ENCODE data around the gene C2CD2.

Gene C2CD2

DNA sequence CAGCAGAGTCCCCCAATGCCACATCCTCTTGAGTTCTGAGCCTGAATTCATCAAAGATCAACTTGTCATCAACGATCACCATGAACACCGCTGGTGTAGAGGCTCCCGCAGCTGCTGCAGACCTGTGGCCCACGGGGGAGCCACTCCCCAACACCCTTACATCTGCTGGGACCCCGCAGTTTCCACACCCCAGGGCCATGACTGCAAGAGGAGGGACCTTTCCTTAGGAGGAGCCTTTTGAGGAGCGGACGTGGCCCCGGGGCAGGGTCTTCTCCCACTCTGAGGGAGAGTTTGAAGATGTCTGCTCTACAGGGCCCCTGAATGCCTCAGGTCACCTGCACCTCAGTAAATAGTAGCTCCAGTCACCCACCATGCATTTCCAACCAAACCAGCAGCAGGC is 77.4 kb downstream of the C2CD2 start:
- no peaks in the 10 kb centered on the region for H4K20me1 ChIP-seq (ENCODE audit: insufficient read depth, low read length, poor library complexity, severe bottlenecking)
- H2AFZ ChIP-seq (ENCODE audit: low read length) = no peak overlapping the region
- H3K27me3 ChIP-seq (ENCODE audit: insufficient read depth, low read length, poor library complexity, severe bottlenecking) = no peaks in the 10 kb centered on the region
- peaks cover 40% of the 10 kb centered on the region for H3K4me1 ChIP-seq (ENCODE audit: insufficient read depth, low read length, poor library complexity, severe bottlenecking)
- H3K4me3 ChIP-seq (ENCODE audit: low read length, poor library complexity, severe bottlenecking) = peak overlapping the region; percentile 83
- no peaks in the 10 kb centered on the region for H3K9me3 ChIP-seq (ENCODE audit: insufficient read depth, low read depth, low read length)
- H3K9ac ChIP-seq (ENCODE audit: low read depth, low read length, poor library complexity, severe bottlenecking) = no peak overlapping the region
- no peaks in the 10 kb centered on the region for H3K36me3 ChIP-seq (ENCODE audit: insufficient read depth, low read length)
- no peak for TF ChIP-seq EZH2phosphoT487 (IDR thresholded peaks at IDR 0.05; ENCODE audit: borderline replicate concordance)
- TF ChIP-seq, protein P1, sequence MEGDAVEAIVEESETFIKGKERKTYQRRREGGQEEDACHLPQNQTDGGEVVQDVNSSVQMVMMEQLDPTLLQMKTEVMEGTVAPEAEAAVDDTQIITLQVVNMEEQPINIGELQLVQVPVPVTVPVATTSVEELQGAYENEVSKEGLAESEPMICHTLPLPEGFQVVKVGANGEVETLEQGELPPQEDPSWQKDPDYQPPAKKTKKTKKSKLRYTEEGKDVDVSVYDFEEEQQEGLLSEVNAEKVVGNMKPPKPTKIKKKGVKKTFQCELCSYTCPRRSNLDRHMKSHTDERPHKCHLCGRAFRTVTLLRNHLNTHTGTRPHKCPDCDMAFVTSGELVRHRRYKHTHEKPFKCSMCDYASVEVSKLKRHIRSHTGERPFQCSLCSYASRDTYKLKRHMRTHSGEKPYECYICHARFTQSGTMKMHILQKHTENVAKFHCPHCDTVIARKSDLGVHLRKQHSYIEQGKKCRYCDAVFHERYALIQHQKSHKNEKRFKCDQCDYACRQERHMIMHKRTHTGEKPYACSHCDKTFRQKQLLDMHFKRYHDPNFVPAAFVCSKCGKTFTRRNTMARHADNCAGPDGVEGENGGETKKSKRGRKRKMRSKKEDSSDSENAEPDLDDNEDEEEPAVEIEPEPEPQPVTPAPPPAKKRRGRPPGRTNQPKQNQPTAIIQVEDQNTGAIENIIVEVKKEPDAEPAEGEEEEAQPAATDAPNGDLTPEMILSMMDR (conservative IDR thresholded peaks at IDR 0.05; ENCODE audit: low read length) = no peak
- H3K4me2 ChIP-seq (ENCODE audit: low read depth, low read length, poor library complexity, severe bottlenecking) = peak overlapping the region; percentile 78
- H3K9me2 ChIP-seq (replicated peaks; ENCODE audit: low read depth, low read length) = no peaks in the 10 kb centered on the region
- H3F3A ChIP-seq (ENCODE audit: low read depth) = no peaks in the 10 kb centered on the region
- peaks cover 81% of the 10 kb centered on the region for H3K79me2 ChIP-seq (ENCODE audit: insufficient read depth, low read length)

DNA sequence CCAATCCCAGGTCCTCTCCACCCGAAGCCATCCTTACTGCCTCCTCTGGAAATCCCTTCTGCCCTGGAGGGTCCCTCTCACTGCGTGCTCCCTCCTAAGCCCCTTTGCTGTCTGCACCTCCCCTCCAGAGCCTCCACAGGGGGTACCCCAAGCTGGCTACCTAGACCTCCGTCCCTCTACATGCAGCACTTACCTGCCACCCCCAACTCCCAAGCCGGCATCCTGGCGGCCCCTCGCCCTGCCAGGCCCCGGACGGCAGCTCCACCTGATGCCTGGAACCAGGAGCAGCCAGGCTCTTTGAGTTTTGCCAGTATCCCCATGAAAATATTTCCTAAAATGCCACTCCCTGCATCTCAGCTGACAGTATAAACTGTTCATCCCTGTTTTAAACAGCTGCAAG is 78.7 kb downstream of the C2CD2 start:
- no peaks in the 10 kb centered on the region for H4K20me1 ChIP-seq (ENCODE audit: insufficient read depth, low read length, poor library complexity, severe bottlenecking)
- H3K9ac ChIP-seq (ENCODE audit: low read depth, low read length, poor library complexity, severe bottlenecking) = no peak overlapping the region

DNA sequence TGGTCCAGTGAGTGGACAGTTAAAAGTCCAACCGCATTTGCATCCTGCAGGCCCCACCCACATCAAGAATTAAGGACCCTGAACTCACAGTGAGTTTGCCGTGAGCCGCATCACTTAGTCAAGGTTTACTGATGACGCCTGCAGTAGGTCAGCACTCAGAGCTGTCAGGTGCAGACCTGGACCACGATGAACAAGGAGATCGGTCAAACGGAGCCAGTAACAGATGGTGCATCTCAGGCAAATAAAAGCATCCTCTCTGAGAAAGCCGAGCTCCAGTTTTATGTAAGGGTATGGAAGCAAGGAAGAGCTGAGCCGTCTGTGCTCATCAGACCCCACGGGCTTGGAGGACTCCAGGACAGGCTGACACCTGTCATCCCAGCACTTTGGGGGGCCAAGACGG is 79.2 kb downstream of the C2CD2 start:
- Histone ChIP-seq H3K9ac (ENCODE audit: low read depth, low read length, poor library complexity, severe bottlenecking) (no peak overlapping the region), H2AFZ (ENCODE audit: low read length) (no peak overlapping the region), H3K4me2 (ENCODE audit: low read depth, low read length, poor library complexity, severe bottlenecking) (no peak overlapping the region), H3K4me1 (ENCODE audit: insufficient read depth, low read length, poor library complexity, severe bottlenecking) (peaks cover 31% of the 10 kb centered on the region), H3K9me2 (replicated peaks; ENCODE audit: low read depth, low read length) (no peaks in the 10 kb centered on the region), H3K36me3 (ENCODE audit: insufficient read depth, low read length) (no peaks in the 10 kb centered on the region), H3K27me3 (ENCODE audit: insufficient read depth, low read length, poor library complexity, severe bottlenecking) (no peaks in the 10 kb centered on the region), H4K20me1 (ENCODE audit: insufficient read depth, low read length, poor library complexity, severe bottlenecking) (no peaks in the 10 kb centered on the region), H3K4me3 (ENCODE audit: low read length, poor library complexity, severe bottlenecking) (no peak overlapping the region), H3F3A (ENCODE audit: low read depth) (no peaks in the 10 kb centered on the region), H3K79me2 (ENCODE audit: insufficient read depth, low read length) (peaks cover 71% of the 10 kb centered on the region), H3K9me3 (ENCODE audit: insufficient read depth, low read depth, low read length) (no peaks in the 10 kb centered on the region)
- TF ChIP-seq, protein P1 (conservative IDR thresholded peaks at IDR 0.05; ENCODE audit: low read length) = no peak
- no peak for TF ChIP-seq EZH2phosphoT487 (IDR thresholded peaks at IDR 0.05; ENCODE audit: borderline replicate concordance)

More for the DNA sequence above, 78.7 kb downstream of the C2CD2 start:
- peaks cover 75% of the 10 kb centered on the region for H3K79me2 ChIP-seq (ENCODE audit: insufficient read depth, low read length)
- no peak overlapping the region for H3K4me3 ChIP-seq (ENCODE audit: low read length, poor library complexity, severe bottlenecking)
- no peaks in the 10 kb centered on the region for H3K9me3 ChIP-seq (ENCODE audit: insufficient read depth, low read depth, low read length)
- no peaks in the 10 kb centered on the region for H3K27me3 ChIP-seq (ENCODE audit: insufficient read depth, low read length, poor library complexity, severe bottlenecking)
- TF ChIP-seq, protein P1 (conservative IDR thresholded peaks at IDR 0.05; ENCODE audit: low read length) = no peak
- no peak for TF ChIP-seq EZH2phosphoT487 (IDR thresholded peaks at IDR 0.05; ENCODE audit: borderline replicate concordance)
- no peaks in the 10 kb centered on the region for H3K36me3 ChIP-seq (ENCODE audit: insufficient read depth, low read length)
- no peaks in the 10 kb centered on the region for H3K9me2 ChIP-seq (replicated peaks; ENCODE audit: low read depth, low read length)
- H2AFZ ChIP-seq (ENCODE audit: low read length) = no peak overlapping the region
- peak overlapping the region; percentile 78 for H3K4me2 ChIP-seq (ENCODE audit: low read depth, low read length, poor library complexity, severe bottlenecking)
- H3K4me1 ChIP-seq (ENCODE audit: insufficient read depth, low read length, poor library complexity, severe bottlenecking) = peaks cover 34% of the 10 kb centered on the region
- no peaks in the 10 kb centered on the region for H3F3A ChIP-seq (ENCODE audit: low read depth)
